ENCODE results near the gene CREB5. TPM values are rescaled to one million over a fixed set of nuclear protein-coding genes. Genes with fewer than 3 reads are reported as not detected.

The CREB5 gene
- total RNA-seq, 1 experiment from 2014 or later: 1.3 TPM

DNA sequence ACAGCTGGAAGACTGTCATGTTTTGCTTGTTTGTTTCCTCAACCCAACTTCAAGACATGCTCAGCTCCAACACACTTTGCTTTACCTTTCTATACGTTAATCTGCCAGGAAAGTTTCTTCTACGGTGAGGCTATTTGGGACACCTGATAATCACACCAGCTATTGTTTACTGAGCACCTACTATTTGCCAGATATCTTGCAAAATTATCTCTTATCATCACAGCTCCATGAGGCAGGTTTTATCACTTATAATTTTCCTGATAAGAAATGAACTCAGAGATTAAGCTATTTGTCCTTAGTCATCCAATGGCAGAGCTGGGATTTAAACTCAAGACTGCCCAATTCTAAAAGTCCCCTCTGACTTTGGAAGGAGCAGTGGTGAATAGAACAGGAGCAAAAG, 117.4 kb downstream of the CREB5 start (continued):
- TF ChIP-seq, protein P1, sequence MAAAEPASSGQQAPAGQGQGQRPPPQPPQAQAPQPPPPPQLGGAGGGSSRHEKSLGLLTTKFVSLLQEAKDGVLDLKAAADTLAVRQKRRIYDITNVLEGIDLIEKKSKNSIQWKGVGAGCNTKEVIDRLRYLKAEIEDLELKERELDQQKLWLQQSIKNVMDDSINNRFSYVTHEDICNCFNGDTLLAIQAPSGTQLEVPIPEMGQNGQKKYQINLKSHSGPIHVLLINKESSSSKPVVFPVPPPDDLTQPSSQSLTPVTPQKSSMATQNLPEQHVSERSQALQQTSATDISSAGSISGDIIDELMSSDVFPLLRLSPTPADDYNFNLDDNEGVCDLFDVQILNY (CRISPR knock-in tag; IDR thresholded peaks at IDR 0.05): no peak
- TF ChIP-seq, protein P2, sequence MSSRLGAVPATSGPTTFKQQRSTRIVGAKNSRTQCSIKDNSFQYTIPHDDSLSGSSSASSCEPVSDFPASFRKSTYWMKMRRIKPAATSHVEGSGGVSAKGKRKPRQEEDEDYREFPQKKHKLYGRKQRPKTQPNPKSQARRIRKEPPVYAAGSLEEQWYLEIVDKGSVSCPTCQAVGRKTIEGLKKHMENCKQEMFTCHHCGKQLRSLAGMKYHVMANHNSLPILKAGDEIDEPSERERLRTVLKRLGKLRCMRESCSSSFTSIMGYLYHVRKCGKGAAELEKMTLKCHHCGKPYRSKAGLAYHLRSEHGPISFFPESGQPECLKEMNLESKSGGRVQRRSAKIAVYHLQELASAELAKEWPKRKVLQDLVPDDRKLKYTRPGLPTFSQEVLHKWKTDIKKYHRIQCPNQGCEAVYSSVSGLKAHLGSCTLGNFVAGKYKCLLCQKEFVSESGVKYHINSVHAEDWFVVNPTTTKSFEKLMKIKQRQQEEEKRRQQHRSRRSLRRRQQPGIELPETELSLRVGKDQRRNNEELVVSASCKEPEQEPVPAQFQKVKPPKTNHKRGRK (CRISPR knock-in tag; IDR thresholded peaks at IDR 0.05; ENCODE audit: borderline replicate concordance): no peak
- TF ChIP-seq NR3C1 (CRISPR knock-in tag; conservative IDR thresholded peaks at IDR 0.05; ENCODE audit: low read depth): no peak
- TF ChIP-seq, protein P3, sequence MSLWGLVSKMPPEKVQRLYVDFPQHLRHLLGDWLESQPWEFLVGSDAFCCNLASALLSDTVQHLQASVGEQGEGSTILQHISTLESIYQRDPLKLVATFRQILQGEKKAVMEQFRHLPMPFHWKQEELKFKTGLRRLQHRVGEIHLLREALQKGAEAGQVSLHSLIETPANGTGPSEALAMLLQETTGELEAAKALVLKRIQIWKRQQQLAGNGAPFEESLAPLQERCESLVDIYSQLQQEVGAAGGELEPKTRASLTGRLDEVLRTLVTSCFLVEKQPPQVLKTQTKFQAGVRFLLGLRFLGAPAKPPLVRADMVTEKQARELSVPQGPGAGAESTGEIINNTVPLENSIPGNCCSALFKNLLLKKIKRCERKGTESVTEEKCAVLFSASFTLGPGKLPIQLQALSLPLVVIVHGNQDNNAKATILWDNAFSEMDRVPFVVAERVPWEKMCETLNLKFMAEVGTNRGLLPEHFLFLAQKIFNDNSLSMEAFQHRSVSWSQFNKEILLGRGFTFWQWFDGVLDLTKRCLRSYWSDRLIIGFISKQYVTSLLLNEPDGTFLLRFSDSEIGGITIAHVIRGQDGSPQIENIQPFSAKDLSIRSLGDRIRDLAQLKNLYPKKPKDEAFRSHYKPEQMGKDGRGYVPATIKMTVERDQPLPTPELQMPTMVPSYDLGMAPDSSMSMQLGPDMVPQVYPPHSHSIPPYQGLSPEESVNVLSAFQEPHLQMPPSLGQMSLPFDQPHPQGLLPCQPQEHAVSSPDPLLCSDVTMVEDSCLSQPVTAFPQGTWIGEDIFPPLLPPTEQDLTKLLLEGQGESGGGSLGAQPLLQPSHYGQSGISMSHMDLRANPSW (CRISPR knock-in tag; conservative IDR thresholded peaks at IDR 0.05; ENCODE audit: low read depth): no peak
- TF ChIP-seq, protein P4, sequence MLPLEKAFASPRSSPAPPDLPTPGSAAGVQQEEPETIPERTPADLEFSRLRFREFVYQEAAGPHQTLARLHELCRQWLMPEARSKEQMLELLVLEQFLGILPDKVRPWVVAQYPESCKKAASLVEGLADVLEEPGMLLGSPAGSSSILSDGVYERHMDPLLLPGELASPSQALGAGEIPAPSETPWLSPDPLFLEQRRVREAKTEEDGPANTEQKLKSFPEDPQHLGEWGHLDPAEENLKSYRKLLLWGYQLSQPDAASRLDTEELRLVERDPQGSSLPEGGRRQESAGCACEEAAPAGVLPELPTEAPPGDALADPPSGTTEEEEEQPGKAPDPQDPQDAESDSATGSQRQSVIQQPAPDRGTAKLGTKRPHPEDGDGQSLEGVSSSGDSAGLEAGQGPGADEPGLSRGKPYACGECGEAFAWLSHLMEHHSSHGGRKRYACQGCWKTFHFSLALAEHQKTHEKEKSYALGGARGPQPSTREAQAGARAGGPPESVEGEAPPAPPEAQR (CRISPR knock-in tag; IDR thresholded peaks at IDR 0.05): no peak

DNA sequence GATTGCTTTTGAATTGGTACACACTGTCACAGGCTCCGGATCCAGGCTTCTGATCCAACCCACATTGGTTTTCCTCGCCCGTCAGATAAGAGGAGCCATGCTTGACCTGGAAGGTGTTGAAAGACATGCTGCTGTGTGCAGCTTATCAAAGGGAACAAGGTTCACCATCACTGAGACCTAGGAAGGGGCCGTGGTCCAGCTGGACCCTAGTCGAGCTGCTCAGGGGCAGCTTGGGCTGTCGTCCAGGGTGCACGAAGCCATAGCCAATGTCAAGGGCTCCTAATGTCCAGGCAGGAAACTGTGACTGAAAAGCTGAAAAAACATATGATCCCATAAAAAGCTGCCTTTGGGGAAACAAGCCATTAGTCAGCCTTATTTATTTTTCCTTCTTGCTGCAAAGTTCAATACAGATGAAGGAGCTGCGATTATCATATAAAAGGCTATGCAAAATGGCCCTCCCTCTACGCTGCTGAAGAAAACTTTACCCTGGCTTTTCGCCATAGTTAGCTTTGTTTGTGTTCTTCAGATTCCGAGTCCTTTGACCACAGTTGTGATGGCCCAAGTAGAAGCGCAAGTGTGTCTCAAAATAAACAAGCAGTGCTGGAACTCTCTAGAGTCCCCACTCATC, 118.0 kb downstream of the CREB5 start:
- peaks cover 22% of the 10 kb centered on the region for H3K4me1 Mint-ChIP-seq
- peaks cover 10% of the 10 kb centered on the region for H3K9me3 Mint-ChIP-seq
- TF ChIP-seq CREM (CRISPR knock-in tag; IDR thresholded peaks at IDR 0.05): no peak
- TF ChIP-seq, protein P1 (CRISPR knock-in tag; IDR thresholded peaks at IDR 0.05): no peak
- TF ChIP-seq, protein P5, sequence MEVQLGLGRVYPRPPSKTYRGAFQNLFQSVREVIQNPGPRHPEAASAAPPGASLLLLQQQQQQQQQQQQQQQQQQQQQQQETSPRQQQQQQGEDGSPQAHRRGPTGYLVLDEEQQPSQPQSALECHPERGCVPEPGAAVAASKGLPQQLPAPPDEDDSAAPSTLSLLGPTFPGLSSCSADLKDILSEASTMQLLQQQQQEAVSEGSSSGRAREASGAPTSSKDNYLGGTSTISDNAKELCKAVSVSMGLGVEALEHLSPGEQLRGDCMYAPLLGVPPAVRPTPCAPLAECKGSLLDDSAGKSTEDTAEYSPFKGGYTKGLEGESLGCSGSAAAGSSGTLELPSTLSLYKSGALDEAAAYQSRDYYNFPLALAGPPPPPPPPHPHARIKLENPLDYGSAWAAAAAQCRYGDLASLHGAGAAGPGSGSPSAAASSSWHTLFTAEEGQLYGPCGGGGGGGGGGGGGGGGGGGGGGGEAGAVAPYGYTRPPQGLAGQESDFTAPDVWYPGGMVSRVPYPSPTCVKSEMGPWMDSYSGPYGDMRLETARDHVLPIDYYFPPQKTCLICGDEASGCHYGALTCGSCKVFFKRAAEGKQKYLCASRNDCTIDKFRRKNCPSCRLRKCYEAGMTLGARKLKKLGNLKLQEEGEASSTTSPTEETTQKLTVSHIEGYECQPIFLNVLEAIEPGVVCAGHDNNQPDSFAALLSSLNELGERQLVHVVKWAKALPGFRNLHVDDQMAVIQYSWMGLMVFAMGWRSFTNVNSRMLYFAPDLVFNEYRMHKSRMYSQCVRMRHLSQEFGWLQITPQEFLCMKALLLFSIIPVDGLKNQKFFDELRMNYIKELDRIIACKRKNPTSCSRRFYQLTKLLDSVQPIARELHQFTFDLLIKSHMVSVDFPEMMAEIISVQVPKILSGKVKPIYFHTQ (CRISPR knock-in tag; IDR thresholded peaks at IDR 0.05): no peak
- TF ChIP-seq SP1 (CRISPR knock-in tag; conservative IDR thresholded peaks at IDR 0.05): no peak
- TF ChIP-seq NFATC4 (CRISPR knock-in tag; IDR thresholded peaks at IDR 0.05): no peak
- TF ChIP-seq JUN (CRISPR knock-in tag; IDR thresholded peaks at IDR 0.05): no peak
- TF ChIP-seq, protein P6, sequence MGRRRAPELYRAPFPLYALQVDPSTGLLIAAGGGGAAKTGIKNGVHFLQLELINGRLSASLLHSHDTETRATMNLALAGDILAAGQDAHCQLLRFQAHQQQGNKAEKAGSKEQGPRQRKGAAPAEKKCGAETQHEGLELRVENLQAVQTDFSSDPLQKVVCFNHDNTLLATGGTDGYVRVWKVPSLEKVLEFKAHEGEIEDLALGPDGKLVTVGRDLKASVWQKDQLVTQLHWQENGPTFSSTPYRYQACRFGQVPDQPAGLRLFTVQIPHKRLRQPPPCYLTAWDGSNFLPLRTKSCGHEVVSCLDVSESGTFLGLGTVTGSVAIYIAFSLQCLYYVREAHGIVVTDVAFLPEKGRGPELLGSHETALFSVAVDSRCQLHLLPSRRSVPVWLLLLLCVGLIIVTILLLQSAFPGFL (CRISPR knock-in tag; IDR thresholded peaks at IDR 0.05; ENCODE audit: borderline replicate concordance): no peak
- TF ChIP-seq, protein P4 (CRISPR knock-in tag; IDR thresholded peaks at IDR 0.05): no peak
- TF ChIP-seq MXD4 (CRISPR knock-in tag; IDR thresholded peaks at IDR 0.05; ENCODE audit: borderline replicate concordance): no peak
- TF ChIP-seq, protein P7, sequence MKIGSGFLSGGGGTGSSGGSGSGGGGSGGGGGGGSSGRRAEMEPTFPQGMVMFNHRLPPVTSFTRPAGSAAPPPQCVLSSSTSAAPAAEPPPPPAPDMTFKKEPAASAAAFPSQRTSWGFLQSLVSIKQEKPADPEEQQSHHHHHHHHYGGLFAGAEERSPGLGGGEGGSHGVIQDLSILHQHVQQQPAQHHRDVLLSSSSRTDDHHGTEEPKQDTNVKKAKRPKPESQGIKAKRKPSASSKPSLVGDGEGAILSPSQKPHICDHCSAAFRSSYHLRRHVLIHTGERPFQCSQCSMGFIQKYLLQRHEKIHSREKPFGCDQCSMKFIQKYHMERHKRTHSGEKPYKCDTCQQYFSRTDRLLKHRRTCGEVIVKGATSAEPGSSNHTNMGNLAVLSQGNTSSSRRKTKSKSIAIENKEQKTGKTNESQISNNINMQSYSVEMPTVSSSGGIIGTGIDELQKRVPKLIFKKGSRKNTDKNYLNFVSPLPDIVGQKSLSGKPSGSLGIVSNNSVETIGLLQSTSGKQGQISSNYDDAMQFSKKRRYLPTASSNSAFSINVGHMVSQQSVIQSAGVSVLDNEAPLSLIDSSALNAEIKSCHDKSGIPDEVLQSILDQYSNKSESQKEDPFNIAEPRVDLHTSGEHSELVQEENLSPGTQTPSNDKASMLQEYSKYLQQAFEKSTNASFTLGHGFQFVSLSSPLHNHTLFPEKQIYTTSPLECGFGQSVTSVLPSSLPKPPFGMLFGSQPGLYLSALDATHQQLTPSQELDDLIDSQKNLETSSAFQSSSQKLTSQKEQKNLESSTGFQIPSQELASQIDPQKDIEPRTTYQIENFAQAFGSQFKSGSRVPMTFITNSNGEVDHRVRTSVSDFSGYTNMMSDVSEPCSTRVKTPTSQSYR (CRISPR knock-in tag; IDR thresholded peaks at IDR 0.05): no peak
- no peak for TF ChIP-seq ELF4 (CRISPR knock-in tag; IDR thresholded peaks at IDR 0.05; ENCODE audit: low read depth)
- no peak for TF ChIP-seq ESRRA (CRISPR knock-in tag; IDR thresholded peaks at IDR 0.05; ENCODE audit: borderline replicate concordance)
- no peaks in the 10 kb centered on the region for H3K27me3 Mint-ChIP-seq (ENCODE audit: low read depth)
- DNase-seq (ENCODE audit: low spot score) (no peak), ATAC-seq (peak; percentile 47; the same call in 1 of the 2 replicates)
- ChIA-PET POLR2A (no interaction called here), CTCF (interaction anchor here (0.7 to 1.2 kb wide), 5 partner anchors 12 to 200 kb away, joined by 3 to 4 read pairs (median 4); no protein-coding TSS in a partner anchor)
- H3K27ac Mint-ChIP-seq: peak overlapping the region; percentile 33
- H3K36me3 Mint-ChIP-seq: peaks cover 4% of the 10 kb centered on the region
- no peak overlapping the region for H3K4me3 Mint-ChIP-seq
